GM12878 (cell line): Measurements from ENCODE around the gene EIF1AD. TPM values are rescaled to one million over a fixed set of nuclear protein-coding genes. Genes with fewer than 3 reads are reported as not detected.

Source experiments
- ASH2L ChIP-seq: fragments of 300-600, 200-600 bp; sonication (generic); IDR thresholded peaks from 2 replicates; pipeline ENCODE4 v1.6.1; 2017; ENCODE audit warnings: low read depth, mild to moderate bottlenecking, borderline replicate concordance
- BACH1 ChIP-seq: fragments of 450-650 bp; IDR thresholded peaks from 2 replicates; pipeline ENCODE4 v1.6.1; 2017; ENCODE audit warnings: mild to moderate bottlenecking, borderline replicate concordance
- BMI1 ChIP-seq: fragments of 450-650 bp; IDR thresholded peaks from 2 replicates; pipeline ENCODE4 v1.6.1; 2016; ENCODE audit warnings: mild to moderate bottlenecking, moderate library complexity, borderline replicate concordance
- CHD2 ChIP-seq: IDR thresholded peaks from 2 replicates; pipeline ENCODE4 v1.6.1; 2011; ENCODE audit warnings: low read depth, low read length, improper control_type of control experiment, borderline replicate concordance
- ESRRA ChIP-seq: IDR thresholded peaks from 2 replicates; pipeline ENCODE4 v1.6.1; 2012; ENCODE audit warnings: mild to moderate bottlenecking, low read length, improper control_type of control experiment
- FOXK2 ChIP-seq: fragments of 450-650 bp; IDR thresholded peaks from 2 replicates; pipeline ENCODE4 v1.6.1; 2017; ENCODE audit warnings: mild to moderate bottlenecking, moderate library complexity
- HDGF ChIP-seq: fragments of 450-650 bp; IDR thresholded peaks from 2 replicates; pipeline ENCODE4 v1.6.1; 2016; ENCODE audit warnings: antibody characterized with exemption
- MEF2A ChIP-seq: IDR thresholded peaks from 2 replicates; pipeline ENCODE4 v1.6.1; 2011; ENCODE audit warnings: low read depth, mild to moderate bottlenecking, low read length, moderate library complexity; ENCODE audit not compliant: insufficient read depth
- NR2C1 ChIP-seq: fragments of 450-650 bp; IDR thresholded peaks from 2 replicates; pipeline ENCODE4 v1.6.1; 2017; ENCODE audit warnings: antibody characterized with exemption, mild to moderate bottlenecking, moderate library complexity
- PAX5 ChIP-seq: IDR thresholded peaks from 2 replicates; pipeline ENCODE4 v1.6.1; 2011; ENCODE audit warnings: low read depth, low read length, borderline replicate concordance
- POLR2AphosphoS5 ChIP-seq: IDR thresholded peaks from 2 replicates; pipeline ENCODE4 v1.6.1; 2011; ENCODE audit warnings: mild to moderate bottlenecking, low read length, inconsistent platforms
- RCOR1 ChIP-seq: conservative IDR thresholded peaks from 2 replicates; pipeline ENCODE4 v1.6.1; 2012; ENCODE audit warnings: low read depth, low read length, improper control_type of control experiment
- SREBF1 ChIP-seq: IDR thresholded peaks from 2 replicates; pipeline ENCODE4 v1.6.1; 2012; ENCODE audit warnings: mild to moderate bottlenecking, low read length
- SRF ChIP-seq, 2 experiments: IDR thresholded peaks; 2 replicates each; pipeline ENCODE4 v1.6.1; 2011; ENCODE audit warnings: low read depth in 2 of 2, low read length in 2 of 2, mild to moderate bottlenecking in 1 of 2, moderate library complexity in 1 of 2
- WRNIP1 ChIP-seq: IDR thresholded peaks from 2 replicates; pipeline ENCODE4 v1.6.1; 2011; ENCODE audit warnings: low read depth, low read length, improper control_type of control experiment, borderline replicate concordance
- ZNF274 ChIP-seq: IDR thresholded peaks from one replicate; pipeline ENCODE4 v1.8.0; 2011; ENCODE audit not compliant: insufficient read length, insufficient read depth
- ZNF622 ChIP-seq: fragments of 450-650 bp; IDR thresholded peaks from 2 replicates; pipeline ENCODE4 v1.6.1; 2017; ENCODE audit warnings: mild to moderate bottlenecking, inconsistent platforms
- ZSCAN29 ChIP-seq: fragments of 450-650 bp; IDR thresholded peaks from 2 replicates; pipeline ENCODE4 v1.6.1; 2017; ENCODE audit warnings: mild to moderate bottlenecking, moderate library complexity
- ZZZ3 ChIP-seq: IDR thresholded peaks from 2 replicates; pipeline ENCODE4 v1.6.1; 2011; ENCODE audit warnings: low read depth; ENCODE audit not compliant: control insufficient read depth, insufficient read length
- polyA plus RNA-seq, 11 experiments: library from polyadenylated mRNA; depleted of rRNA in 4 of 11; unstranded in 6 of 11; stranded (reverse) in 5 of 11; fragments of >200 nt; fragmentation: Nextera tagmentation in 4 of 11; fragmentation: Illumina TruSeq in 1 of 11; extraction: Ambion mirVana in 4 of 11; extraction: Trizol in 1 of 11; gene quantifications; 1 replicate in 1 of 11; 2 replicates in 10 of 11; pipeline versions ENCODE4 v1.2.1 to v1.2.3, GENCODE V29; 2011 to 2016; ENCODE audit warnings: inconsistent platforms in 2 of 11, missing spikeins in 2 of 11, low read depth in 1 of 11
- total RNA-seq, 4 experiments: library from RNA; depleted of rRNA in 3 of 4; stranded (reverse); fragments of >200 nt in 3 of 4; fragmentation: Illumina TruSeq in 1 of 4; extraction: Trizol in 1 of 4; gene quantifications; 2 replicates each; pipeline versions ENCODE4 v1.2.1 to v1.2.3, GENCODE V29; 2013 to 2021
- TF ChIP-seq, protein P1 (sequence below): fragments of 450-650 bp; IDR thresholded peaks from 2 replicates; pipeline ENCODE4 v1.6.1; 2016; ENCODE audit warnings: mild to moderate bottlenecking
- TF ChIP-seq, protein P2 (sequence below): fragments of 450-650 bp; formaldehyde crosslinking; IDR thresholded peaks from 2 replicates; pipeline ENCODE4 v1.4.0; 2020; ENCODE audit warnings: mild to moderate bottlenecking, moderate library complexity
- TF ChIP-seq, protein P3 (sequence below): IDR thresholded peaks from 2 replicates; pipeline ENCODE4 v1.6.1; 2011; ENCODE audit warnings: low read depth, mild to moderate bottlenecking, low read length, moderate library complexity, borderline replicate concordance; ENCODE audit errors: extremely low read depth
- TF ChIP-seq, protein P4 (sequence below): fragments of 450-650 bp; IDR thresholded peaks from 2 replicates; pipeline ENCODE4 v1.6.1; 2017; ENCODE audit warnings: antibody characterized with exemption, mild to moderate bottlenecking, moderate library complexity

EIF1AD gene
- total and polyA plus RNA-seq, 10 of the 15 experiments (the other 5 are each of a cell fraction or from before 2014, with no cell fraction given) = 31.6 to 56.8 (median 39.5) TPM

DNA sequence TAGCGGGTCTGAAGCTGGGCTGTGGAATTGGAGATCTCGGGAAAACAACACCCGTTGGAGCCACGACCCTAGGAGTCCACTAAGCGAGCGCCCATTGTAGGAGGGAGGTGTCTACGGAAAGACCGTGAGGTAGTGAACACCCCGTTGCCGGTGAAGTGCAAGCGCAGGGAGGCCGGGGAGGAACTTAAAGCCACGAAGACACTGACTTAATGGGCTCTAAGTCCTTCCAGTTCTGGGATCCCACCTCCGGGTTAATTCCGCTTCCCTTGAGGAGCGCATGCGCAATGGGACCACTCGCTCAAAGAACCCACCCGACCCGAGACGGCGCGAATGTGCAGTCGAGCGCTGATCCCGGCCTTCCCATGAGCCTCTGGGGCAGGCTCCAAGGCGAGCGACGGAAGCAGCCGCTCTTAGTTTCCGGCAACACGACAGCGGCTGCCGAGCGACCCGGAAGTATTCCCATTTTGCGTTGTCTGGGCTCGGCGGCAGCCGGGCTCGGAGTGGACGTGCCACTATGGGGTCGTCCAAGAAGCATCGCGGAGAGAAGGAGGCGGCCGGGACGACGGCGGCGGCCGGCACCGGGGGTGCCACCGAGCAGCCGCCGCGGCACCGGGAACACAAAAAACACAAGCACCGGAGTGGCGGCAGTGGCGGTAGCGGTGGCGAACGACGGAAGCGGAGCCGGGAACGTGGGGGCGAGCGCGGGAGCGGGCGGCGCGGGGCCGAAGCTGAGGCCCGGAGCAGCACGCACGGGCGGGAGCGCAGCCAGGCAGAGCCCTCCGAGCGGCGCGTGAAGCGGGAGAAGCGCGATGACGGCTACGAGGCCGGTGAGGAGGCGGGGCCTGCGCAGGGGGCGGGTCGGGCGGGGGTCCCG, 40.5 kb downstream of the EIF1AD start, which contains the start of gene SART1 (continued):
- TF ChIP-seq, protein P1, sequence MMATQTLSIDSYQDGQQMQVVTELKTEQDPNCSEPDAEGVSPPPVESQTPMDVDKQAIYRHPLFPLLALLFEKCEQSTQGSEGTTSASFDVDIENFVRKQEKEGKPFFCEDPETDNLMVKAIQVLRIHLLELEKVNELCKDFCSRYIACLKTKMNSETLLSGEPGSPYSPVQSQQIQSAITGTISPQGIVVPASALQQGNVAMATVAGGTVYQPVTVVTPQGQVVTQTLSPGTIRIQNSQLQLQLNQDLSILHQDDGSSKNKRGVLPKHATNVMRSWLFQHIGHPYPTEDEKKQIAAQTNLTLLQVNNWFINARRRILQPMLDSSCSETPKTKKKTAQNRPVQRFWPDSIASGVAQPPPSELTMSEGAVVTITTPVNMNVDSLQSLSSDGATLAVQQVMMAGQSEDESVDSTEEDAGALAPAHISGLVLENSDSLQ = peak; percentile 51; the same call in 1 of the 2 replicates
- TF ChIP-seq SREBF1 (peak; percentile 83), RCOR1 (0 out of 2 replicates have a peak, but pooled peaks have one; percentile 43), FOXK2 (peak; percentile 94), POLR2AphosphoS5 (peak; percentile 96), ZNF622 (no peak), BMI1 (no peak), WRNIP1 (0 out of 2 replicates have a peak, but pooled peaks have one; percentile 70), ZSCAN29 (no peak), ZNF274 (no peak), NR2C1 (peak; percentile 98), HDGF (no peak), ASH2L (peak; percentile 94; the same call in 1 of the 2 replicates), MEF2A (no peak), SRF (IDR thresholded peaks at IDR 0.05; ENCODE audit: low read depth in 2 of 2, low read length in 2 of 2) (0 out of 4 replicates have a peak, but pooled peaks of 1 of the 2 experiments have one; percentile 53), BACH1 (peak; percentile 52), PAX5 (peak; percentile 59; the same call in 1 of the 2 replicates), CHD2 (peak; percentile 72; the same call in 1 of the 2 replicates), ESRRA (peak; percentile 58; the same call in 1 of the 2 replicates), ZZZ3 (no peak)
- TF ChIP-seq, protein P2, sequence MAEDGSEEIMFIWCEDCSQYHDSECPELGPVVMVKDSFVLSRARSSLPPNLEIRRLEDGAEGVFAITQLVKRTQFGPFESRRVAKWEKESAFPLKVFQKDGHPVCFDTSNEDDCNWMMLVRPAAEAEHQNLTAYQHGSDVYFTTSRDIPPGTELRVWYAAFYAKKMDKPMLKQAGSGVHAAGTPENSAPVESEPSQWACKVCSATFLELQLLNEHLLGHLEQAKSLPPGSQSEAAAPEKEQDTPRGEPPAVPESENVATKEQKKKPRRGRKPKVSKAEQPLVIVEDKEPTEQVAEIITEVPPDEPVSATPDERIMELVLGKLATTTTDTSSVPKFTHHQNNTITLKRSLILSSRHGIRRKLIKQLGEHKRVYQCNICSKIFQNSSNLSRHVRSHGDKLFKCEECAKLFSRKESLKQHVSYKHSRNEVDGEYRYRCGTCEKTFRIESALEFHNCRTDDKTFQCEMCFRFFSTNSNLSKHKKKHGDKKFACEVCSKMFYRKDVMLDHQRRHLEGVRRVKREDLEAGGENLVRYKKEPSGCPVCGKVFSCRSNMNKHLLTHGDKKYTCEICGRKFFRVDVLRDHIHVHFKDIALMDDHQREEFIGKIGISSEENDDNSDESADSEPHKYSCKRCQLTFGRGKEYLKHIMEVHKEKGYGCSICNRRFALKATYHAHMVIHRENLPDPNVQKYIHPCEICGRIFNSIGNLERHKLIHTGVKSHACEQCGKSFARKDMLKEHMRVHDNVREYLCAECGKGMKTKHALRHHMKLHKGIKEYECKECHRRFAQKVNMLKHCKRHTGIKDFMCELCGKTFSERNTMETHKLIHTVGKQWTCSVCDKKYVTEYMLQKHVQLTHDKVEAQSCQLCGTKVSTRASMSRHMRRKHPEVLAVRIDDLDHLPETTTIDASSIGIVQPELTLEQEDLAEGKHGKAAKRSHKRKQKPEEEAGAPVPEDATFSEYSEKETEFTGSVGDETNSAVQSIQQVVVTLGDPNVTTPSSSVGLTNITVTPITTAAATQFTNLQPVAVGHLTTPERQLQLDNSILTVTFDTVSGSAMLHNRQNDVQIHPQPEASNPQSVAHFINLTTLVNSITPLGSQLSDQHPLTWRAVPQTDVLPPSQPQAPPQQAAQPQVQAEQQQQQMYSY (CRISPR knock-in tag) = no peak
- TF ChIP-seq, protein P3, sequence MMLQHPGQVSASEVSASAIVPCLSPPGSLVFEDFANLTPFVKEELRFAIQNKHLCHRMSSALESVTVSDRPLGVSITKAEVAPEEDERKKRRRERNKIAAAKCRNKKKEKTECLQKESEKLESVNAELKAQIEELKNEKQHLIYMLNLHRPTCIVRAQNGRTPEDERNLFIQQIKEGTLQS = no peak
- TF ChIP-seq, protein P4, sequence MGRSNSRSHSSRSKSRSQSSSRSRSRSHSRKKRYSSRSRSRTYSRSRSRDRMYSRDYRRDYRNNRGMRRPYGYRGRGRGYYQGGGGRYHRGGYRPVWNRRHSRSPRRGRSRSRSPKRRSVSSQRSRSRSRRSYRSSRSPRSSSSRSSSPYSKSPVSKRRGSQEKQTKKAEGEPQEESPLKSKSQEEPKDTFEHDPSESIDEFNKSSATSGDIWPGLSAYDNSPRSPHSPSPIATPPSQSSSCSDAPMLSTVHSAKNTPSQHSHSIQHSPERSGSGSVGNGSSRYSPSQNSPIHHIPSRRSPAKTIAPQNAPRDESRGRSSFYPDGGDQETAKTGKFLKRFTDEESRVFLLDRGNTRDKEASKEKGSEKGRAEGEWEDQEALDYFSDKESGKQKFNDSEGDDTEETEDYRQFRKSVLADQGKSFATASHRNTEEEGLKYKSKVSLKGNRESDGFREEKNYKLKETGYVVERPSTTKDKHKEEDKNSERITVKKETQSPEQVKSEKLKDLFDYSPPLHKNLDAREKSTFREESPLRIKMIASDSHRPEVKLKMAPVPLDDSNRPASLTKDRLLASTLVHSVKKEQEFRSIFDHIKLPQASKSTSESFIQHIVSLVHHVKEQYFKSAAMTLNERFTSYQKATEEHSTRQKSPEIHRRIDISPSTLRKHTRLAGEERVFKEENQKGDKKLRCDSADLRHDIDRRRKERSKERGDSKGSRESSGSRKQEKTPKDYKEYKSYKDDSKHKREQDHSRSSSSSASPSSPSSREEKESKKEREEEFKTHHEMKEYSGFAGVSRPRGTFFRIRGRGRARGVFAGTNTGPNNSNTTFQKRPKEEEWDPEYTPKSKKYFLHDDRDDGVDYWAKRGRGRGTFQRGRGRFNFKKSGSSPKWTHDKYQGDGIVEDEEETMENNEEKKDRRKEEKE = no peak
